NT2/D1 (cell line): ENCODE results near the gene MYBPH.

Experiments used
- SUZ12 ChIP-seq: IDR thresholded peaks from 2 replicates; pipeline ENCODE4 v1.6.1; 2011; ENCODE audit not compliant: insufficient read length, insufficient read depth; ENCODE audit errors: extremely low read depth
- YY1 ChIP-seq: IDR thresholded peaks from 2 replicates; pipeline ENCODE4 v1.6.1; 2011; ENCODE audit not compliant: insufficient read length, insufficient read depth

- no peak for TF ChIP-seq SUZ12
- TF ChIP-seq YY1 = no peak
Measured at GRCh38 chr1:203210350-203210749, 34.7 kb upstream of the MYBPH start.
